Keratinocyte (primary cell): ENCODE data around the gene PARD3B. TPM values are rescaled to one million over a fixed set of nuclear protein-coding genes. Genes with fewer than 3 reads are reported as not detected.

Source experiments
- DNase-seq: peaks from one replicate; pipeline ENCODE4 v3.0.0-alpha.2; 2011; ENCODE audit warnings: low read depth, missing footprints, low spot score
- FAIRE-seq: peaks from 2 replicates; lab custom pipeline; 2011; peaks lifted over from hg19 to GRCh38; lab: Jason Lieb, UNC
- H2AFZ ChIP-seq: 2 replicates; pipeline ENCODE4 v1.6.0; 2012; ENCODE audit warnings: low read length, control low read depth, inconsistent platforms; ENCODE audit not compliant: control insufficient read depth
- H3K27ac ChIP-seq: 2 replicates; pipeline ENCODE4 v1.5.1; 2011; ENCODE audit warnings: low read length; ENCODE audit not compliant: control insufficient read depth, insufficient read depth
- H3K27me3 ChIP-seq: 3 replicates; pipeline ENCODE4 v1.6.0; 2011; ENCODE audit warnings: low read length; ENCODE audit not compliant: control insufficient read depth, insufficient read depth; ENCODE audit errors: extremely low read depth
- H3K36me3 ChIP-seq, 2 experiments: 2 replicates in 1 of 2; 3 replicates in 1 of 2; pipeline ENCODE4 v1.5.1; 2011; ENCODE audit warnings: low read length in 2 of 2, mild to moderate bottlenecking in 1 of 2; ENCODE audit not compliant: control insufficient read depth in 2 of 2, insufficient read depth in 2 of 2; ENCODE audit errors: extremely low read depth in 1 of 2
- H3K4me1 ChIP-seq: 3 replicates; pipeline ENCODE4 v1.5.1; 2011; ENCODE audit warnings: low read length; ENCODE audit not compliant: control insufficient read depth, insufficient read depth; ENCODE audit errors: extremely low read depth
- H3K4me2 ChIP-seq: 3 replicates; pipeline ENCODE4 v1.6.0; 2011; ENCODE audit warnings: low read depth, low read length; ENCODE audit not compliant: control insufficient read depth, insufficient read depth; ENCODE audit errors: extremely low read depth
- H3K4me3 ChIP-seq, 3 experiments: fragments of 200-600 bp in 1 of 3; sonication (generic) in 1 of 3; 2 replicates in 2 of 3; 3 replicates in 1 of 3; pipeline ENCODE4 v1.5.1; 2011 to 2016; ENCODE audit warnings: low read length in 3 of 3, mild to moderate bottlenecking in 3 of 3, control low read depth in 2 of 3, inconsistent platforms in 1 of 3, low read depth in 1 of 3, mixed read lengths in 1 of 3, mixed run types in 1 of 3, moderate library complexity in 1 of 3; ENCODE audit not compliant: control insufficient read depth in 2 of 3, insufficient read depth in 2 of 3; ENCODE audit errors: extremely low read depth in 1 of 3
- H3K79me2 ChIP-seq: 2 replicates; pipeline ENCODE4 v1.6.0; 2012; ENCODE audit warnings: low read length; ENCODE audit not compliant: control insufficient read depth, insufficient read depth
- H3K9ac ChIP-seq: 3 replicates; pipeline ENCODE4 v1.6.0; 2011; ENCODE audit warnings: low read length; ENCODE audit not compliant: control insufficient read depth, insufficient read depth; ENCODE audit errors: extremely low read depth
- H3K9me1 ChIP-seq: 3 replicates; pipeline ENCODE4 v1.6.0; 2011; ENCODE audit warnings: low read length; ENCODE audit not compliant: control insufficient read depth, insufficient read depth; ENCODE audit errors: extremely low read depth
- H3K9me3 ChIP-seq: 2 replicates; pipeline ENCODE4 v1.5.1; 2012; ENCODE audit warnings: low read depth, low read length; ENCODE audit not compliant: control insufficient read depth
- H4K20me1 ChIP-seq: 3 replicates; pipeline ENCODE4 v1.6.0; 2011; ENCODE audit warnings: low read length; ENCODE audit not compliant: control insufficient read depth, insufficient read depth; ENCODE audit errors: extremely low read depth
- EZH2 ChIP-seq: IDR thresholded peaks from one replicate; pipeline ENCODE4 v1.6.1; 2012; ENCODE audit warnings: inconsistent platforms, mild to moderate bottlenecking, low read length, moderate library complexity
- dilution Hi-C: fragments of 300-500 bp; cut with MboI; formaldehyde crosslinking; loops from one replicate; pipeline ENCODE4 v1.7.0; 2020; ENCODE audit warnings: low sequenced_read_pairs; ENCODE audit not compliant: extremely low pct_ligation_motif_present
- polyA plus RNA-seq, 5 experiments: library from polyadenylated mRNA; depleted of rRNA in 3 of 5; stranded (reverse) in 3 of 5; stranded (forward) in 1 of 5; unstranded in 1 of 5; fragments of >200 nt; gene quantifications; 1 replicate in 1 of 5; 2 replicates in 3 of 5; 3 replicates in 1 of 5; pipeline versions ENCODE4 v1.2.1 to v1.2.3, GENCODE V29; 2011 to 2012; ENCODE audit warnings: missing spikeins in 2 of 5, low read depth in 1 of 5, low replicate concordance in 1 of 5
- TF ChIP-seq, protein P1 (sequence below), 3 experiments: IDR thresholded peaks in 1 of 3; conservative IDR thresholded peaks in 1 of 3; optimal IDR thresholded peaks in 1 of 3; 2 replicates in 2 of 3; 3 replicates in 1 of 3; pipeline versions ENCODE3 to v1.5.1; 2011; ENCODE audit warnings: low read length in 3 of 3, mild to moderate bottlenecking in 3 of 3, moderate library complexity in 2 of 3, control low read depth in 1 of 3, inconsistent platforms in 1 of 3; ENCODE audit not compliant: insufficient read depth in 2 of 3; ENCODE audit errors: extremely low read depth in 1 of 3

Gene PARD3B
- polyA plus RNA-seq, 1 donor (not counting 4 experiments of a cell fraction or from before 2014, with no cell fraction given), result 1.2 TPM

- no peak for DNase-seq
- Histone ChIP-seq H3K4me2 (peak overlapping the region; percentile 80), H3K27me3 (no peaks in the 10 kb centered on the region), H3K9me3 (no peaks in the 10 kb centered on the region), H3K9me1 (no peaks in the 10 kb centered on the region), H3K9ac (peak overlapping the region; percentile 14), H3K27ac (peak overlapping the region; percentile 42), H3K4me1 (peaks cover 28% of the 10 kb centered on the region), H3K4me3 (peak overlapping the region in 1 of 3 experiments; percentile 26), H2AFZ (peak overlapping the region; percentile 62), H3K36me3 (no peaks in the 10 kb centered on the region), H3K79me2 (no peaks in the 10 kb centered on the region), H4K20me1 (no peaks in the 10 kb centered on the region)
- TF ChIP-seq EZH2, result no peak
- TF ChIP-seq, protein P1, sequence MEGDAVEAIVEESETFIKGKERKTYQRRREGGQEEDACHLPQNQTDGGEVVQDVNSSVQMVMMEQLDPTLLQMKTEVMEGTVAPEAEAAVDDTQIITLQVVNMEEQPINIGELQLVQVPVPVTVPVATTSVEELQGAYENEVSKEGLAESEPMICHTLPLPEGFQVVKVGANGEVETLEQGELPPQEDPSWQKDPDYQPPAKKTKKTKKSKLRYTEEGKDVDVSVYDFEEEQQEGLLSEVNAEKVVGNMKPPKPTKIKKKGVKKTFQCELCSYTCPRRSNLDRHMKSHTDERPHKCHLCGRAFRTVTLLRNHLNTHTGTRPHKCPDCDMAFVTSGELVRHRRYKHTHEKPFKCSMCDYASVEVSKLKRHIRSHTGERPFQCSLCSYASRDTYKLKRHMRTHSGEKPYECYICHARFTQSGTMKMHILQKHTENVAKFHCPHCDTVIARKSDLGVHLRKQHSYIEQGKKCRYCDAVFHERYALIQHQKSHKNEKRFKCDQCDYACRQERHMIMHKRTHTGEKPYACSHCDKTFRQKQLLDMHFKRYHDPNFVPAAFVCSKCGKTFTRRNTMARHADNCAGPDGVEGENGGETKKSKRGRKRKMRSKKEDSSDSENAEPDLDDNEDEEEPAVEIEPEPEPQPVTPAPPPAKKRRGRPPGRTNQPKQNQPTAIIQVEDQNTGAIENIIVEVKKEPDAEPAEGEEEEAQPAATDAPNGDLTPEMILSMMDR (optimal IDR thresholded peaks at IDR 0.05 in 1 of 3, IDR thresholded peaks at IDR 0.05 in 1 of 3, conservative IDR thresholded peaks at IDR 0.05 in 1 of 3; ENCODE audit: extremely low read depth in 1 of 3, insufficient read depth in 2 of 3, low read length in 3 of 3), result no peak
- dilution Hi-C loops, result no loop called here
- FAIRE-seq, result peak; percentile 98
Measured at GRCh38 chr2:205660521-205661124, 1115.3 kb downstream of the PARD3B start.

- no peaks in the 10 kb centered on the region for H3K9me3 ChIP-seq
- peak overlapping the region; percentile 80 for H3K4me2 ChIP-seq
- TF ChIP-seq, protein P1 (optimal IDR thresholded peaks at IDR 0.05 in 1 of 3, IDR thresholded peaks at IDR 0.05 in 1 of 3, conservative IDR thresholded peaks at IDR 0.05 in 1 of 3; ENCODE audit: extremely low read depth in 1 of 3, insufficient read depth in 2 of 3, low read length in 3 of 3), result no peak
- no peak for TF ChIP-seq EZH2
- no peaks in the 10 kb centered on the region for H4K20me1 ChIP-seq
- no peaks in the 10 kb centered on the region for H3K9me1 ChIP-seq
- H3K27ac ChIP-seq, result peak overlapping the region; percentile 42
- peaks cover 29% of the 10 kb centered on the region for H3K4me1 ChIP-seq
- no peak overlapping the region for H2AFZ ChIP-seq
- no peaks in the 10 kb centered on the region for H3K79me2 ChIP-seq
- no peaks in the 10 kb centered on the region for H3K36me3 ChIP-seq
- no peaks in the 10 kb centered on the region for H3K27me3 ChIP-seq
- DNase-seq (no peak), FAIRE-seq (no peak)
- peak overlapping the region in 1 of 3 experiments; percentile 26 for H3K4me3 ChIP-seq
- H3K9ac ChIP-seq, result peak overlapping the region; percentile 14
- dilution Hi-C loops, result no loop called here
Measured at GRCh38 chr2:205661281-205661680, 1116.0 kb downstream of the PARD3B start.
